Suppressor macrophage (primary cell): ENCODE measurements around the gene SPATA3.
"Not testable (repeated sequence)": the region's sequence is repeated elsewhere in the genome, so short reads cannot be mapped to it uniquely, and the experiment has no call there.

Source experiments
- DNase-seq, 4 experiments: peaks; one replicate each; pipeline ENCODE4 v3.0.0-alpha.2; 2020 to 2022

The SPATA3 gene

GRCh38 chr2:230998882-230999281 is 3.0 kb downstream of the SPATA3 start:
- no peak for DNase-seq

- DNase-seq = no peak
Measured at GRCh38 chr2:230999477-230999876, 3.6 kb downstream of the SPATA3 start.

- no peak for DNase-seq
Measured at GRCh38 chr2:231000211-231000904, 4.4 kb downstream of the SPATA3 start.

GRCh38 chr2:231001036-231001435 is 5.1 kb downstream of the SPATA3 start:
- DNase-seq = no peak

GRCh38 chr2:231001921-231002320 is 6.0 kb downstream of the SPATA3 start:
- DNase-seq = peak in 1 of 4 experiments; percentile 13

GRCh38 chr2:231002641-231003040 is 6.7 kb downstream of the SPATA3 start:
- DNase-seq = no peak

- DNase-seq = no peak
Measured at GRCh38 chr2:231003186-231003585, 7.3 kb downstream of the SPATA3 start.

- not testable (repeated sequence) for DNase-seq
Measured at GRCh38 chr2:231004930-231005329, 9.0 kb downstream of the SPATA3 start.

GRCh38 chr2:231007286-231008098 is 11.6 kb downstream of the SPATA3 start:
- no peak for DNase-seq

GRCh38 chr2:231008131-231008530 is 12.2 kb downstream of the SPATA3 start:
- DNase-seq = no peak

GRCh38 chr2:231009236-231009919 is 13.5 kb downstream of the SPATA3 start:
- DNase-seq = no peak

- no peak for DNase-seq
Measured at GRCh38 chr2:231010201-231010730, 14.3 kb downstream of the SPATA3 start.

GRCh38 chr2:231011526-231011925 is 15.6 kb downstream of the SPATA3 start:
- no peak for DNase-seq

- no peak for DNase-seq
Measured at GRCh38 chr2:231012463-231012862, 16.5 kb downstream of the SPATA3 start.

- DNase-seq = no peak
Measured at GRCh38 chr2:231013820-231014219, 17.9 kb downstream of the SPATA3 start.

GRCh38 chr2:231015478-231015877 is 19.6 kb downstream of the SPATA3 start:
- no peak for DNase-seq

- DNase-seq = no peak
Measured at GRCh38 chr2:231015926-231016325, 20.0 kb downstream of the SPATA3 start.

GRCh38 chr2:231016566-231017230 is 20.8 kb downstream of the SPATA3 start:
- peak in 1 of 4 experiments; percentile 12 for DNase-seq

- peak in 1 of 4 experiments; percentile 6 for DNase-seq
Measured at GRCh38 chr2:231017231-231017598, 21.3 kb downstream of the SPATA3 start.

- no peak for DNase-seq
Measured at GRCh38 chr2:231018184-231018583, 22.3 kb downstream of the SPATA3 start.

- not testable (repeated sequence) for DNase-seq
Measured at GRCh38 chr2:231025059-231025458, 29.1 kb downstream of the SPATA3 start.

- DNase-seq = peak in 2 of 4 experiments; percentile 7
Measured at GRCh38 chr2:231028889-231029288, 33.0 kb downstream of the SPATA3 start.

- peak in 1 of 4 experiments; percentile 18 for DNase-seq
Measured at GRCh38 chr2:231029563-231029962, 33.6 kb downstream of the SPATA3 start.
